Central memory CD8-positive, alpha-beta T cell (primary cell): Measurements from ENCODE around the gene ZSCAN12.
A peak's percentile ranks its signal among the peaks of the same experiment; 100 is the strongest.
"Not testable (repeated sequence)": the region's sequence is repeated elsewhere in the genome, so short reads cannot be mapped to it uniquely, and the experiment has no call there.

Experiments used
- ATAC-seq: fragments of 150-1000 bp; cut with Tn5 transposase; replicated peaks from 2 replicates; pipeline ENCODE4 v1.10.0; 2022; ENCODE audit warnings: mild to moderate bottlenecking, moderate FRiP score, moderate number of reproducible peaks; ENCODE audit not compliant: poor library complexity, severe bottlenecking; ENCODE audit errors: extremely low read depth
- DNase-seq, 2 donors: peaks; one replicate each; pipeline ENCODE4 v3.0.0; 2021; ENCODE audit warnings: low spot score in 2 of 2
- H3K27ac Mint-ChIP-seq: one replicate; pipeline ENCODE4 v1.8.0; 2022; ENCODE audit warnings: low read depth, mild to moderate bottlenecking, moderate library complexity, mixed read lengths
- H3K27me3 Mint-ChIP-seq: one replicate; pipeline ENCODE4 v1.8.0; 2022; ENCODE audit warnings: mixed read lengths
- H3K36me3 Mint-ChIP-seq: one replicate; pipeline ENCODE4 v1.8.0; 2022; ENCODE audit warnings: mild to moderate bottlenecking, moderate library complexity, mixed read lengths; ENCODE audit not compliant: insufficient read depth
- H3K4me1 Mint-ChIP-seq: one replicate; pipeline ENCODE4 v1.8.0; 2022; ENCODE audit warnings: mixed read lengths
- H3K4me3 Mint-ChIP-seq: one replicate; pipeline ENCODE4 v1.8.0; 2022; ENCODE audit warnings: mild to moderate bottlenecking, moderate library complexity, mixed read lengths
- H3K9me3 Mint-ChIP-seq: one replicate; pipeline ENCODE4 v1.8.0; 2022; ENCODE audit warnings: mixed read lengths

The ZSCAN12 gene

DNA sequence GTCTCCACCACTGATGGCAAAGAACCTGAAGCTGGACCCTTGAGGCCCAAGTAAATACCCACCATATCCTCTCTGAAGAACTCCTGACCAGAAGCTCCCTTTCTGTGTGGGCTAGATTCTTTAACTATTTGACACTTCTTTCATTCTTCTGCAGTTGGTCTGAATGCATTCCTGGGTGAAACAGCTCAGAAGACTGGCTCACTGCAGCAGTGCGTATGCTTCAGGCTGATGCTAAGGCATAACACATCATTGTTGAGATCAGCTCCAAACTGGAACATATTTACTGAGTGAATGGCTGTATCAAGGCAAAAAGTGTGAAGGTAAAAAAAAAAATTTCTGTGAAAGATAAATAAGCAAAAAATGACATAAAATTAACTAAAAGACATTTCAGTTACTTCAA is 24.0 kb upstream of the ZSCAN12 start:
- peaks cover 54% of the 10 kb centered on the region for H3K27me3 Mint-ChIP-seq
- H3K9me3 Mint-ChIP-seq, result no peaks in the 10 kb centered on the region
- H3K36me3 Mint-ChIP-seq, result peaks cover 5% of the 10 kb centered on the region
- H3K4me3 Mint-ChIP-seq, result no peak overlapping the region
- no peak for ATAC-seq
- no peak for DNase-seq
- H3K4me1 Mint-ChIP-seq, result no peaks in the 10 kb centered on the region
- H3K27ac Mint-ChIP-seq, result no peak overlapping the region

- Mint-ChIP-seq H3K4me3 (no peak overlapping the region), H3K36me3 (no peaks in the 10 kb centered on the region), H3K27me3 (peaks cover 39% of the 10 kb centered on the region), H3K27ac (no peak overlapping the region), H3K9me3 (no peaks in the 10 kb centered on the region), H3K4me1 (no peaks in the 10 kb centered on the region)
- DNase-seq (no peak), ATAC-seq (no peak)
Measured at GRCh38 chr6:28413681-28414080, 14.1 kb upstream of the ZSCAN12 start.

DNA sequence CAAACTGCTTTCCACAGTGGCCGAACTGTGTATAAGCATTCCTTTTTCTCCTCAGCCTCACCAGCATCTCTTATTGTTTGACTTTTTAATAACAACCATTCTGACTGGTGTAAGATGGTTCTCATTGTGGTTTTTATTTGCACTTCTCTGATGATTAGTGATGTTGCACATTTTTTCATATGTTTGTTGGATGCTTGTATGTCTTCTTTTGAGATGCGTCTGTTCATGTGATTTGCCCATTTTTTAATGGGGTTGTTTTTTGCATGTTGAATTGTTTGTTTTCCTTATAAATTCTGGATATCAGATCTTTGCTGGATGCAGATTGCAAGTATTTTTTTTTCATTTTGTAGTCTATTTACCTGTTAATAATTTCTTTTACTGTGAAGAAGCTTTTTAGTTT is 11.2 kb upstream of the ZSCAN12 start:
- H3K4me1 Mint-ChIP-seq, result no peaks in the 10 kb centered on the region
- no peak overlapping the region for H3K27ac Mint-ChIP-seq
- ATAC-seq (no peak), DNase-seq (no peak)
- H3K36me3 Mint-ChIP-seq, result no peaks in the 10 kb centered on the region
- H3K27me3 Mint-ChIP-seq, result peaks cover 61% of the 10 kb centered on the region
- H3K9me3 Mint-ChIP-seq, result no peaks in the 10 kb centered on the region
- H3K4me3 Mint-ChIP-seq, result no peak overlapping the region

DNA sequence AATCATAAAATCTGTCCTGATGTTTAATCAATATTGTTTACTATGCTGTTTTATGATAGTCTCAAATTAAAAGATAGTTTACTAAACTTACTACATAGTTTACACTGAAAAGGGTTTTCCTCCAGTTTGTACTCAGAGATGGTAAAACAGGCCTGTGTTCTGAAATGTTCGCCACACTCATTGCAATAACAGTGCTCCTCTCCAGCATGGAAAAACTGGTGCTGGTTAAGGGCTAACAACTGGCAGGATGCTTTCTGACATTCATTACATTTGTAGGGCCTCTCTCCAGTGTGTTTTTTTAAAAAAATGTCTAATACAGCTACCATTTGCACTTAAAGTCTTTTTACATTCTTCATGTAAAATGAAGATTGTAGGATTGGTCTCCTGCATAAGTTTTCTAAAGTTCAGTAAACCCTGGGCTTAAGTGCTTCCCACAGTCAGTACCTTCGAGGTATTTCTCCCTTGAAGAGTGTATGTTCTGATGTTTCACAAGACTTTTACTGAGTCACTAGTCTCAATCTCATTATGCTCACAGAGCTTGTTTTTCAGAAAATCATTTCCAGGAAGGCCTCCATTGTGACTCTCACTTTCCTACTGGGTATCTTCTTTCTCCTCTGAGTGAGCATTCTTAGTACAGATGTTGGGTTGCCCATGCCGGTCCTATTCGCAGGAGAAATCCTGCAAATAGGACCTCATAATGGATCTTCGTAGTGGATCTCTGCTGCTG is 8.7 kb upstream of the ZSCAN12 start:
- Mint-ChIP-seq H3K36me3 (no peaks in the 10 kb centered on the region), H3K4me3 (no peak overlapping the region), H3K27ac (no peak overlapping the region), H3K9me3 (no peaks in the 10 kb centered on the region), H3K4me1 (no peaks in the 10 kb centered on the region), H3K27me3 (peaks cover 75% of the 10 kb centered on the region)
- ATAC-seq, result no peak
- DNase-seq, result no peak

GRCh38 chr6:28407401-28407800 is 7.9 kb upstream of the ZSCAN12 start:
- Mint-ChIP-seq H3K36me3 (no peaks in the 10 kb centered on the region), H3K27me3 (peaks cover 80% of the 10 kb centered on the region), H3K4me1 (no peaks in the 10 kb centered on the region), H3K27ac (no peak overlapping the region), H3K4me3 (no peak overlapping the region), H3K9me3 (no peaks in the 10 kb centered on the region)
- ATAC-seq, result no peak
- no peak for DNase-seq

- DNase-seq, H3K4me1 Mint-ChIP-seq, H3K36me3 Mint-ChIP-seq, H3K27ac Mint-ChIP-seq, H3K9me3 Mint-ChIP-seq, ATAC-seq, H3K4me3 Mint-ChIP-seq: not testable (repeated sequence)
- peaks cover 60% of the 10 kb centered on the region for H3K27me3 Mint-ChIP-seq
Measured at GRCh38 chr6:28403923-28404322, 4.4 kb upstream of the ZSCAN12 start.

DNA sequence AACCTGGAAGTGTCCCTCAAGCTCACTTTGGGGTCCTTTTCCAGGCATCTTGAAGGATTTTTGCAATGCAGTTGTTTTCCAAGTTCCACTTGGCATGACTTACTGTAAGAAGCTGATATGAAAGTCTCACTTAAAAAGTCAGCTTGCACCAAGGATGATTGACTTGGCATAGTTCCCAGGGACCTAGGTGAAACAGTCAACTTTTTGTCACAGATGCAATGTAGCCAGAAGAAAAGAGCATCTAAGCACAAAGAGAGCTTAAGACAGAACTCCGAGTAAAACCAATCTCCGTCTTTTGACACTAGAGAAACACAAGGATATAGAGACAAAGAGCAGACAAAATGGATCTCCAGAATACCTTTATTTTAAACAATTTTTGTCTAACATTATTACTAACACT is 2.6 kb upstream of the ZSCAN12 start:
- Mint-ChIP-seq H3K9me3 (no peaks in the 10 kb centered on the region), H3K4me1 (peaks cover 20% of the 10 kb centered on the region), H3K27ac (no peak overlapping the region), H3K4me3 (no peak overlapping the region), H3K27me3 (peaks cover 50% of the 10 kb centered on the region), H3K36me3 (peaks cover 5% of the 10 kb centered on the region)
- ATAC-seq (no peak), DNase-seq (no peak)

- Mint-ChIP-seq H3K27me3 (peaks cover 40% of the 10 kb centered on the region), H3K4me3 (peak overlapping the region; percentile 9), H3K9me3 (no peaks in the 10 kb centered on the region), H3K27ac (no peak overlapping the region), H3K36me3 (peaks cover 7% of the 10 kb centered on the region), H3K4me1 (peaks cover 31% of the 10 kb centered on the region)
- ATAC-seq, result no peak
- no peak for DNase-seq
Measured at GRCh38 chr6:28401172-28401571, 1.6 kb upstream of the ZSCAN12 start.

DNA sequence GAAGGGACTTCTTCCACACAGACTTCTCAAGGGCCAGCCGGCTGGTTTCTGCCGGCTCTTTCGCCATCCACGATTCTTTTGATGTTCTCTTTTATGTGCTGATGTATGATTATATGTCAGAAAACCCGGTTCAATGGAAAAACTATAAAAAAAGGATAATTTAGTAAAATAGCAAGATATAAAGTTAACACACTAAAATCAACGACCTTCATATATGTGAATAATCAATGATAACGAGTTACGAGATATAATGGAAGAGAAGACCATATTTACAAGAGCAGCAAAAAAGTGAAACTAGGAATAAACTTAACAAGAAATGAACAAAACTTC is 540 bp upstream of the ZSCAN12 start:
- Mint-ChIP-seq H3K9me3 (no peaks in the 10 kb centered on the region), H3K4me3 (peak overlapping the region; percentile 82), H3K4me1 (peaks cover 40% of the 10 kb centered on the region), H3K27me3 (peaks cover 32% of the 10 kb centered on the region), H3K27ac (peak overlapping the region; percentile 91), H3K36me3 (peaks cover 7% of the 10 kb centered on the region)
- ATAC-seq (no peak), DNase-seq (no peak)

DNA sequence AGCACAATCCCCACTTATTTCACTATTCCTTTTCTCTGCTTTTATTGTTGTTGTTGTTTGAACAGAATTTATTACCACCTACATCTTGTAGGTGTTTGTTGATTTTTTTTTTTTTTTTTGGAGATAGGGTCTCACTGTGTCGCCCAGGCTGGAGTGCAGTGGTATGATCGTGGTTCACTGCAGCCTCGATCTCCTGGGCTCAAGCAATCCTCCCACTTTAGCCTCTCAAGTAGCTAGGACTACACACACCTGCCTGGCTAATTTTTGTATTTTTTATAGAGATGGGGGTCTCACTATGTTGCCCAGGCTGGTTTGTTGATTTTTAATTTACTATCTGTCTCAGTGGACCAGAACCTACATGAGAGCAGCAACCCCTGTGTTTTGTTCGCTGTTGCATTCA is 3.6 kb downstream of the ZSCAN12 start:
- peaks cover 53% of the 10 kb centered on the region for H3K4me1 Mint-ChIP-seq
- DNase-seq, result no peak
- H3K4me3 Mint-ChIP-seq, result no peak overlapping the region
- ATAC-seq, result no peak
- no peaks in the 10 kb centered on the region for H3K9me3 Mint-ChIP-seq
- H3K36me3 Mint-ChIP-seq, result peaks cover 21% of the 10 kb centered on the region
- H3K27me3 Mint-ChIP-seq, result peaks cover under 1% of the 10 kb centered on the region
- peak overlapping the region; percentile 11 for H3K27ac Mint-ChIP-seq

DNA sequence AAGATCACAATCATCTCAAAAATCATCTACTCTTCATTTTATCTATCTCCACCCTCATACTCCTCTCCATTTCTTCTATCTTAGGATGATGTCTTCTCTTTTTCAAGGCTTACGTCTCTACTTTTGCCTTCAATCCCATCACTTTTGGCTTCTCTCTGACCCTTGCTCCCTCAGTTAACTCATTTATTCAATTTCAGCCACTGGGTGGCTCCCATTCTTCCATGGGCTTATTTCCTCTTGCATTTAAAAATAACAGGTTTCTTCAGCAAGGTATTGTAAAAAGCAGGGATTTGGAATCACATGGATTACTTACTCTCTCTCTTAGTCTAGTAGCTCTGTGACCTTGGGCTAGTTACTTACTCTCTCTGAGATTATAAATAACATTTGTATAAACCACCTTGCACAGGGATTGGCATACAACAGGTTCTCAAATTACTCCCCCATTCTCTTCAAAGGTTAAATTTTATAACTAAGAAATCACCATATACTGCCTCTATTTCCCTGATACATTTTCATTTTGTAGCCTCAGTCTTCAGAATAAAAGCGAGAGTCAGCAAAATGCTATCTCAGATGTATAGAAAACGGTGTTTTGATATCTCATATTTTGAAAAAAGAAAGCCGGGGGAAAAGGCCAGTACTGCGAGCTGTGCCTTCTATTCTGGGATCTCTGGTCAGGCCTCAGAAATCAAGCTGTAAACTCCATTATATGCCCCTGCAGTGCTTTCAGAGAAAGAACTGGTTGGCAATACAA is 5.5 kb downstream of the ZSCAN12 start:
- peak overlapping the region; percentile 0 for H3K27ac Mint-ChIP-seq
- H3K4me1 Mint-ChIP-seq, result peaks cover 46% of the 10 kb centered on the region
- H3K9me3 Mint-ChIP-seq, result no peaks in the 10 kb centered on the region
- no peak overlapping the region for H3K4me3 Mint-ChIP-seq
- no peaks in the 10 kb centered on the region for H3K27me3 Mint-ChIP-seq
- DNase-seq, result no peak
- H3K36me3 Mint-ChIP-seq, result peaks cover 29% of the 10 kb centered on the region
- no peak for ATAC-seq

- ATAC-seq (no peak), DNase-seq (no peak)
- peaks cover 27% of the 10 kb centered on the region for H3K4me1 Mint-ChIP-seq
- no peak overlapping the region for H3K4me3 Mint-ChIP-seq
- no peaks in the 10 kb centered on the region for H3K9me3 Mint-ChIP-seq
- peaks cover 28% of the 10 kb centered on the region for H3K36me3 Mint-ChIP-seq
- H3K27ac Mint-ChIP-seq, result no peak overlapping the region
- no peaks in the 10 kb centered on the region for H3K27me3 Mint-ChIP-seq
Measured at GRCh38 chr6:28390688-28391087, 8.9 kb downstream of the ZSCAN12 start.

DNA sequence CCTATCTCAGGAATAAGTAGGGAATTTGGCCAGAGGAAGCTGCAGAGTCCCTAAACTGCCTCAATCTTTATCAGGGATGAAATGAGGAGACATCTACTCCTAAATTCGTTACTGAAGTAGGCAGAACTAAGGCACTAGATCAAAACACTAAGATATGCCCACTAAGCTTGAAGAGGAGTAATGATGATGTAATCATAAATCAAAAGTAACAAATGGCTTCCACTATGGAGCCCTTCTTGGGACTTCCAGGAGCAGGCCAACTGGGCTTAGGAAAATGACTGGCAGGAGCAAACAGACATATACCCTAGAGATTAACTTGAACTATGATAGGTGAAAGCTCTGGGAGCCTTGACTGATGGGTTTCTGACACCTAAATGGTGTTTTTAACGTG is 15.4 kb downstream of the ZSCAN12 start:
- Mint-ChIP-seq H3K27me3 (no peaks in the 10 kb centered on the region), H3K27ac (no peak overlapping the region), H3K36me3 (peaks cover 23% of the 10 kb centered on the region), H3K4me3 (no peak overlapping the region), H3K9me3 (no peaks in the 10 kb centered on the region), H3K4me1 (peaks cover 37% of the 10 kb centered on the region)
- DNase-seq (no peak), ATAC-seq (no peak)
